Effector CD8-positive, alpha-beta T cell (primary cell): ENCODE results near the gene TUBB8.
"Not testable (repeated sequence)": the region's sequence is repeated elsewhere in the genome, so short reads cannot be mapped to it uniquely, and the experiment has no call there.

ENCODE experiments used
- DNase-seq: peaks from one replicate; lab custom pipeline; 2025; lab: John Stamatoyannopoulos, UW

The TUBB8 gene

GRCh38 chr10:47864-48263, 1.2 kb downstream of the TUBB8 start:
- DNase-seq: not testable (repeated sequence)

- not testable (repeated sequence) for DNase-seq
These were observed 35.8 kb downstream of the TUBB8 start for GRCh38 chr10:13315-13635.

GRCh38 chr10:12444-13314, 36.4 kb downstream of the TUBB8 start:
- not testable (repeated sequence) for DNase-seq

- not testable (repeated sequence) for DNase-seq
These were observed 37.8 kb downstream of the TUBB8 start for GRCh38 chr10:11260-11659.

GRCh38 chr10:10261-10971, 38.7 kb downstream of the TUBB8 start:
- DNase-seq: not testable (repeated sequence)
